PC-9 (cell line): ENCODE results near the gene NOBOX. TPM values are rescaled to one million over a fixed set of nuclear protein-coding genes. Genes with fewer than 3 reads are reported as not detected.
A peak's percentile ranks its signal among the peaks of the same experiment; 100 is the strongest.
"Not testable (repeated sequence)": the region's sequence is repeated elsewhere in the genome, so short reads cannot be mapped to it uniquely, and the experiment has no call there.

Experiments used
- BruUV-seq: library from RNA; stranded (reverse); fragments of 400-500 nt; replicated peaks from 2 replicates; lab custom pipeline; 2021; lab: Mats Ljungman, UMichigan
- CTCF ChIA-PET: fragments of 300-600 bp; sonication (Branson Sonifier 250); formaldehyde crosslinking; loops from one replicate; lab custom pipeline; 2022; ENCODE audit warnings: antibody characterized with exemption; lab: Charles Lee
- POLR2A ChIA-PET: fragments of 300-600 bp; sonication (Branson Sonifier 250); formaldehyde crosslinking; loops from one replicate; lab custom pipeline; 2022; ENCODE audit warnings: antibody characterized with exemption; ENCODE audit not compliant: unreplicated experiment; lab: Charles Lee
- DNase-seq, 2 experiments: peaks; one replicate each; pipeline versions ENCODE4 v3.0.0 to v3.0.0-alpha.2; 2015 to 2022; ENCODE audit warnings: mixed read lengths in 1 of 2
- H2AFZ ChIP-seq: fragments of 200-600 bp; sonication (generic); 2 replicates; pipeline ENCODE4 v1.8.1; 2017; ENCODE audit warnings: antibody characterized with exemption
- H3F3A ChIP-seq: fragments of 200-600 bp; sonication (generic); 2 replicates; pipeline ENCODE4 v1.8.1; 2017; ENCODE audit warnings: antibody characterized with exemption, mild to moderate bottlenecking, low read depth; ENCODE audit not compliant: insufficient read depth
- H3K27ac ChIP-seq: fragments of 200-600 bp; sonication (generic); 2 replicates; pipeline ENCODE4 v1.6.1; 2016; ENCODE audit warnings: mixed run types
- H3K27me3 ChIP-seq: fragments of 200-600 bp; sonication (generic); 2 replicates; pipeline ENCODE4 v1.6.1; 2016; ENCODE audit warnings: low read depth, mixed run types; ENCODE audit not compliant: insufficient read depth
- H3K36me3 ChIP-seq: fragments of 200-600 bp; sonication (generic); 2 replicates; pipeline ENCODE4 v1.6.1; 2016; ENCODE audit warnings: low read depth, mixed run types
- H3K4me1 ChIP-seq: fragments of 200-600 bp; sonication (generic); replicated peaks from 2 replicates; pipeline ENCODE4 v1.6.1; 2016; ENCODE audit warnings: mixed run types; ENCODE audit not compliant: insufficient read depth
- H3K4me2 ChIP-seq: fragments of 200-600 bp; sonication (generic); 2 replicates; pipeline ENCODE4 v1.6.1; 2017; ENCODE audit warnings: mixed run types
- H3K4me3 ChIP-seq: fragments of 200-600 bp; sonication (generic); 2 replicates; pipeline ENCODE4 v1.6.1; 2016; ENCODE audit warnings: mixed run types
- H3K79me2 ChIP-seq: fragments of 200-600 bp; sonication (generic); 2 replicates; pipeline ENCODE4 v1.6.1; 2017; ENCODE audit warnings: low read depth, mixed run types
- H3K9me2 ChIP-seq: fragments of 200-600 bp; sonication (generic); 2 replicates; pipeline ENCODE4 v1.8.1; 2017; ENCODE audit warnings: mild to moderate bottlenecking; ENCODE audit not compliant: insufficient read depth
- H3K9me3 ChIP-seq: fragments of 200-600 bp; sonication (generic); 2 replicates; pipeline ENCODE4 v1.8.1; 2016; ENCODE audit warnings: low read depth; ENCODE audit not compliant: insufficient read depth
- H4K20me1 ChIP-seq: fragments of 200-600 bp; sonication (generic); 2 replicates; pipeline ENCODE4 v1.8.1; 2017; ENCODE audit not compliant: insufficient read depth
- intact Hi-C: fragments of 100-400 bp; cut with micrococcal nuclease; formaldehyde crosslinking; loops from one replicate; pipeline ENCODE4 v1.10.0; 2022; ENCODE audit not compliant: unreplicated experiment
- total RNA-seq: library from RNA; stranded (reverse); gene quantifications from 2 replicates; pipeline ENCODE4 v1.2.3, GENCODE V29; 2021

The NOBOX gene
- total RNA-seq, 1 experiment from 2014 or later: not detected

DNA sequence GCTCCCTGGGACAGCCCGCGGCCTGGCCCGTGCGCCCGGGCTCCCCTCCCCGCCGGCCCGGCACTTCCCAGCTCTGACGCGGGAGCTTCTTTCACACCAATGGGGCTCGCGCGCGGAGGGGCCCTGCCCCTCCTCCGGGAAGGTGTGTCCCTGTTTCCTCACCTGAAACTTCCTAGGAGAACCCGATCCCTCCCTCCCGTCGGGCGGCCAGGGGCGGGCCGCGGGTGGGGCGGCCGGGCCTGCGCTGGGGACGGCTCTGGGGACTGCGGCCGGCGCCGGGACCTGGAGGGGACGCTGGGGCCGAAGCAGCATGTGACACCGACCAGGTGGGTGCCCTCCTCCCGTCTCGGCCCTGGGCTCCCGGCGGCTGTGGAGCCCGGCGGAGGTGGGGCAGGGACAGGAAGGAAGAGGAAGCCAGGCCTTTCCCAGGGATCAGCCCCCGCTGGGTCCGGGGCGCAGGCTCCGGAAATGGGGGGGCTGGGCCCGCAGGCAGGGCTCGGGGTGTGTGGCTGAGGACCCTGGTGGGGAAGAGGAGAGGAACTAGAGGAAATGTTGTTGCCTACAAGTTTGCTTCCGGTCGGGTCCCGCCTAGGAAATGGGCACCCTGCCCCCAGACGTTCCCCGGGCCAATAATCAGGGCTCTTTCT, 48.2 kb downstream of the NOBOX start, which contains the start of gene ARHGEF5:
ARHGEF5 (plus strand) TSS at position 227 of the 647 bp plus-strand sequence. CDS start 7,268 bp downstream, outside the sequence.
- H3K27me3 ChIP-seq, BruUV-seq, H3K9me3 ChIP-seq, H3K27ac ChIP-seq, DNase-seq, H3K79me2 ChIP-seq, H3K4me2 ChIP-seq, H3K4me3 ChIP-seq, H3K9me2 ChIP-seq, H2AFZ ChIP-seq, intact Hi-C loops, H4K20me1 ChIP-seq, H3F3A ChIP-seq, POLR2A ChIA-PET, CTCF ChIA-PET, H3K36me3 ChIP-seq: not testable (repeated sequence)
- peaks cover 12% of the 10 kb centered on the region; the same call in 1 of the 2 replicates for H3K4me1 ChIP-seq

DNA sequence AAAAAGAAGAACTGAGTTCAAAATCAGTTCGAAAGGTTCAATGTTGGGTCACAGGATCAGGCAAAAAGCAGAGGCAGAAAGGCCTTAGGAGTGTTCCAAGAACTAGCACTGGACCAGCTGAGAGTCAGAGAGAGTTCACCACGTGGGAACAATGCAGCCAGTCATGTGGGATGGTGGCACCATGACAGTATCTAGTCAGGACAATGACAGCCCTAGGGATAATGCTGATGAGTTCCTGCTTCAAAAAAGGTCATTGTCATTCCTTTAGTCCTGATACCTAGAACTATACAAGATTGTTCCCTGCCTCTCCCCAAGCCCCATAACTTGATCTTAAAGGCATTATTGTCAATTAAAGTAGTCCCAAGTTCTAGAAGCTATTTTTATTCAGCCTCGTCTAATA, 51.8 kb downstream of the NOBOX start:
- peaks cover 12% of the 10 kb centered on the region; the same call in 1 of the 2 replicates for H3K4me1 ChIP-seq
- BruUV-seq, H3K27ac ChIP-seq, H2AFZ ChIP-seq, CTCF ChIA-PET, H3K4me2 ChIP-seq, H3K4me3 ChIP-seq, H3K36me3 ChIP-seq, H3F3A ChIP-seq, intact Hi-C loops, H3K27me3 ChIP-seq, H3K9me2 ChIP-seq, POLR2A ChIA-PET, H3K79me2 ChIP-seq, H3K9me3 ChIP-seq, H4K20me1 ChIP-seq: not testable (repeated sequence)
- DNase-seq: peak in 1 of 2 experiments; percentile 9

GRCh38 chr7:144348625-144349024, 54.9 kb downstream of the NOBOX start:
- H2AFZ ChIP-seq, intact Hi-C loops, H3K9me3 ChIP-seq, H3K27me3 ChIP-seq, H3K4me2 ChIP-seq, H3F3A ChIP-seq, H3K36me3 ChIP-seq, CTCF ChIA-PET, H3K9me2 ChIP-seq, DNase-seq, H3K79me2 ChIP-seq, BruUV-seq, POLR2A ChIA-PET, H3K4me3 ChIP-seq, H4K20me1 ChIP-seq, H3K27ac ChIP-seq: not testable (repeated sequence)
- H3K4me1 ChIP-seq: peaks cover 12% of the 10 kb centered on the region; the same call in 1 of the 2 replicates

Other genes starting within 250 kb of the NOBOX start
- gene CTAGE4, start 220.2 kb downstream of the NOBOX start, total RNA-seq: 5.8 and 8.2 TPM in 2 replicates
- gene ARHGEF35, start 207.9 kb downstream of the NOBOX start, total RNA-seq: 27.6 and 29.6 TPM in 2 replicates
- gene OR2A42, start 164.1 kb downstream of the NOBOX start, total RNA-seq: not detected in 2 replicates
- gene OR2A7, start 138.9 kb downstream of the NOBOX start, total RNA-seq: 6.0 and 7.6 TPM in 2 replicates
- gene CTAGE8, start 134.4 kb downstream of the NOBOX start, total RNA-seq: 7.2 and 9.9 TPM in 2 replicates
- not detected in 2 replicates for gene OR2A1, start 91.3 kb downstream of the NOBOX start, total RNA-seq
- 40.0 and 50.1 TPM in 2 replicates for gene ARHGEF5, start 48.3 kb downstream of the NOBOX start, total RNA-seq